ENCODE results near the gene RAMACL.

The RAMACL gene

GRCh38 chr6:166575205-166575604, 11.3 kb downstream of the RAMACL start:
- POLR2A ChIA-PET, result interaction anchor here (1.2 to 1.7 kb wide), 2 partner anchors 10 to 18 kb away, joined by 3 to 4 read pairs; no protein-coding TSS in a partner anchor
- no peak for DNase-seq
- Histone ChIP-seq H3K27me3 (replicated peaks in 2 of 5; ENCODE audit: control insufficient read depth in 4 of 5, insufficient read depth in 5 of 5, low read length in 4 of 5) (no peaks in the 10 kb centered on the region), H3K27ac (ENCODE audit: insufficient read depth in 1 of 2, low read depth in 1 of 2, low read length in 2 of 2, poor library complexity in 1 of 2, severe bottlenecking in 2 of 2) (no peak overlapping the region), H3K4me1 (ENCODE audit: control extremely low read depth in 1 of 4, control insufficient read depth in 4 of 4, insufficient read depth in 4 of 4, low read length in 3 of 4) (peaks cover 0 to 10% (median 4%) of the 10 kb centered on the region in 4 experiments), H3K4me3 (ENCODE audit: control insufficient read depth in 1 of 7, extremely low read depth in 1 of 7, insufficient read depth in 4 of 7, low read depth in 2 of 7, low read length in 6 of 7) (no peak overlapping the region), H3K9me3 (ENCODE audit: control extremely low read depth in 1 of 5, control insufficient read depth in 4 of 5, insufficient read depth in 2 of 5, low read depth in 1 of 5, low read length in 4 of 5) (peaks cover 0 to 10% (median 0%) of the 10 kb centered on the region in 5 experiments), H3K36me3 (ENCODE audit: control insufficient read depth in 4 of 4, insufficient read depth in 4 of 4, low read length in 3 of 4) (no peaks in the 10 kb centered on the region)
- CTCF ChIA-PET, result interaction anchor here (2.3 kb wide), 1 partner anchor 9 kb away, joined by 8 read pairs; no protein-coding TSS in a partner anchor
- WGBS (ENCODE audit: insufficient coverage), result 97% methylated on average over 10 of the region's 11 CpGs

GRCh38 chr6:166573511-166574216, 12.8 kb downstream of the RAMACL start:
- 94% methylated on average over 14 of the region's 18 CpGs for WGBS (ENCODE audit: insufficient coverage)

GRCh38 chr6:166572370-166573261, 13.9 kb downstream of the RAMACL start:
- H3K4me3 ChIP-seq (ENCODE audit: control insufficient read depth in 1 of 7, extremely low read depth in 1 of 7, insufficient read depth in 4 of 7, low read depth in 2 of 7, low read length in 6 of 7), result peak overlapping the region in 1 of 7 experiments; percentile 10
- H3K27me3 ChIP-seq (replicated peaks in 2 of 5; ENCODE audit: control insufficient read depth in 4 of 5, insufficient read depth in 5 of 5, low read length in 4 of 5), result no peaks in the 10 kb centered on the region
- 80% methylated on average over 18 of the region's 18 CpGs for WGBS (ENCODE audit: insufficient coverage)
- ChIA-PET CTCF (interaction anchor here (1.0 to 2.3 kb wide), 6 partner anchors 10 to 138 kb away, joined by 3 to 8 read pairs (median 4); no protein-coding TSS in a partner anchor), POLR2A (no interaction called here)
- peaks cover 0 to 10% (median 0%) of the 10 kb centered on the region in 5 experiments for H3K9me3 ChIP-seq (ENCODE audit: control extremely low read depth in 1 of 5, control insufficient read depth in 4 of 5, insufficient read depth in 2 of 5, low read depth in 1 of 5, low read length in 4 of 5)
- H3K27ac ChIP-seq (ENCODE audit: insufficient read depth in 1 of 2, low read depth in 1 of 2, low read length in 2 of 2, poor library complexity in 1 of 2, severe bottlenecking in 2 of 2), result no peak overlapping the region
- H3K4me1 ChIP-seq (ENCODE audit: control extremely low read depth in 1 of 4, control insufficient read depth in 4 of 4, insufficient read depth in 4 of 4, low read length in 3 of 4), result peaks cover 0 to 10% (median 4%) of the 10 kb centered on the region in 4 experiments
- DNase-seq, result peak; percentile 12 to 49 (median 24)
- H3K36me3 ChIP-seq (ENCODE audit: control insufficient read depth in 4 of 4, insufficient read depth in 4 of 4, low read length in 3 of 4), result no peaks in the 10 kb centered on the region

More at GRCh38 chr6:166573511-166574216, 12.8 kb downstream of the RAMACL start:
- ChIA-PET CTCF (interaction anchor here (1.4 to 2.3 kb wide), 2 partner anchors 10 to 131 kb away, joined by 3 to 8 read pairs; no protein-coding TSS in a partner anchor), POLR2A (interaction anchor here (0.6 to 1.7 kb wide), 2 partner anchors 11 to 64 kb away, joined by 3 read pairs; no protein-coding TSS in a partner anchor)
- DNase-seq, result no peak
- Histone ChIP-seq H3K36me3 (ENCODE audit: control insufficient read depth in 4 of 4, insufficient read depth in 4 of 4, low read length in 3 of 4) (no peaks in the 10 kb centered on the region), H3K27me3 (replicated peaks in 2 of 5; ENCODE audit: control insufficient read depth in 4 of 5, insufficient read depth in 5 of 5, low read length in 4 of 5) (no peaks in the 10 kb centered on the region), H3K4me1 (ENCODE audit: control extremely low read depth in 1 of 4, control insufficient read depth in 4 of 4, insufficient read depth in 4 of 4, low read length in 3 of 4) (peaks cover 0 to 10% (median 4%) of the 10 kb centered on the region in 4 experiments), H3K27ac (ENCODE audit: insufficient read depth in 1 of 2, low read depth in 1 of 2, low read length in 2 of 2, poor library complexity in 1 of 2, severe bottlenecking in 2 of 2) (no peak overlapping the region), H3K4me3 (ENCODE audit: control insufficient read depth in 1 of 7, extremely low read depth in 1 of 7, insufficient read depth in 4 of 7, low read depth in 2 of 7, low read length in 6 of 7) (no peak overlapping the region), H3K9me3 (ENCODE audit: control extremely low read depth in 1 of 5, control insufficient read depth in 4 of 5, insufficient read depth in 2 of 5, low read depth in 1 of 5, low read length in 4 of 5) (peaks cover 0 to 10% (median 0%) of the 10 kb centered on the region in 5 experiments)

- Histone ChIP-seq H3K9me3 (ENCODE audit: control extremely low read depth in 1 of 5, control insufficient read depth in 4 of 5, insufficient read depth in 2 of 5, low read depth in 1 of 5, low read length in 4 of 5) (peaks cover 0 to 3% (median 0%) of the 10 kb centered on the region in 5 experiments), H3K27me3 (replicated peaks in 2 of 5; ENCODE audit: control insufficient read depth in 4 of 5, insufficient read depth in 5 of 5, low read length in 4 of 5) (no peaks in the 10 kb centered on the region), H3K4me3 (ENCODE audit: control insufficient read depth in 1 of 7, extremely low read depth in 1 of 7, insufficient read depth in 4 of 7, low read depth in 2 of 7, low read length in 6 of 7) (no peak overlapping the region), H3K36me3 (ENCODE audit: control insufficient read depth in 4 of 4, insufficient read depth in 4 of 4, low read length in 3 of 4) (no peaks in the 10 kb centered on the region), H3K4me1 (ENCODE audit: control extremely low read depth in 1 of 4, control insufficient read depth in 4 of 4, insufficient read depth in 4 of 4, low read length in 3 of 4) (peaks cover 0 to 10% (median 4%) of the 10 kb centered on the region in 4 experiments), H3K27ac (ENCODE audit: insufficient read depth in 1 of 2, low read depth in 1 of 2, low read length in 2 of 2, poor library complexity in 1 of 2, severe bottlenecking in 2 of 2) (no peak overlapping the region)
- ChIA-PET POLR2A (no interaction called here), CTCF (interaction anchor here (1.5 kb wide), 1 partner anchor 12 kb away, joined by 5 read pairs; no protein-coding TSS in a partner anchor)
- WGBS (ENCODE audit: insufficient coverage), result 99% methylated on average over 17 of the region's 22 CpGs
- DNase-seq, result no peak
These were observed 15.4 kb downstream of the RAMACL start for GRCh38 chr6:166570929-166571713.

- peaks cover 0 to 13% (median 5%) of the 10 kb centered on the region in 4 experiments for H3K4me1 ChIP-seq (ENCODE audit: control extremely low read depth in 1 of 4, control insufficient read depth in 4 of 4, insufficient read depth in 4 of 4, low read length in 3 of 4)
- no peak overlapping the region for H3K4me3 ChIP-seq (ENCODE audit: control insufficient read depth in 1 of 7, extremely low read depth in 1 of 7, insufficient read depth in 4 of 7, low read depth in 2 of 7, low read length in 6 of 7)
- H3K36me3 ChIP-seq (ENCODE audit: control insufficient read depth in 4 of 4, insufficient read depth in 4 of 4, low read length in 3 of 4), result no peaks in the 10 kb centered on the region
- 93% methylated on average over 13 of the region's 13 CpGs for WGBS (ENCODE audit: insufficient coverage)
- H3K27ac ChIP-seq (ENCODE audit: insufficient read depth in 1 of 2, low read depth in 1 of 2, low read length in 2 of 2, poor library complexity in 1 of 2, severe bottlenecking in 2 of 2), result no peak overlapping the region
- H3K27me3 ChIP-seq (replicated peaks in 2 of 5; ENCODE audit: control insufficient read depth in 4 of 5, insufficient read depth in 5 of 5, low read length in 4 of 5), result no peaks in the 10 kb centered on the region
- POLR2A ChIA-PET, result no interaction called here
- DNase-seq, result no peak
- CTCF ChIA-PET, result interaction anchor here (1.0 kb wide), 1 partner anchor 102 kb away, joined by 3 read pairs; no protein-coding TSS in a partner anchor
- no peaks in the 10 kb centered on the region for H3K9me3 ChIP-seq (ENCODE audit: control extremely low read depth in 1 of 5, control insufficient read depth in 4 of 5, insufficient read depth in 2 of 5, low read depth in 1 of 5, low read length in 4 of 5)
These were observed 17.3 kb downstream of the RAMACL start for GRCh38 chr6:166569206-166569605.

GRCh38 chr6:166567813-166568212, 18.7 kb downstream of the RAMACL start:
- peaks cover 0 to 22% (median 11%) of the 10 kb centered on the region in 4 experiments for H3K4me1 ChIP-seq (ENCODE audit: control extremely low read depth in 1 of 4, control insufficient read depth in 4 of 4, insufficient read depth in 4 of 4, low read length in 3 of 4)
- 97% methylated on average over 8 of the region's 8 CpGs for WGBS (ENCODE audit: insufficient coverage)
- POLR2A ChIA-PET, result no interaction called here

More at GRCh38 chr6:166567813-166568212, 18.7 kb downstream of the RAMACL start:
- no peak overlapping the region for H3K4me3 ChIP-seq (ENCODE audit: control insufficient read depth in 1 of 7, extremely low read depth in 1 of 7, insufficient read depth in 4 of 7, low read depth in 2 of 7, low read length in 6 of 7)
- CTCF ChIA-PET, result interaction anchor here (0.9 kb wide), 1 partner anchor 11 kb away, joined by 3 read pairs; no protein-coding TSS in a partner anchor
- no peaks in the 10 kb centered on the region for H3K27me3 ChIP-seq (replicated peaks in 2 of 5; ENCODE audit: control insufficient read depth in 4 of 5, insufficient read depth in 5 of 5, low read length in 4 of 5)
- H3K27ac ChIP-seq (ENCODE audit: insufficient read depth in 1 of 2, low read depth in 1 of 2, low read length in 2 of 2, poor library complexity in 1 of 2, severe bottlenecking in 2 of 2), result no peak overlapping the region
- DNase-seq, result no peak
- H3K36me3 ChIP-seq (ENCODE audit: control insufficient read depth in 4 of 4, insufficient read depth in 4 of 4, low read length in 3 of 4), result no peaks in the 10 kb centered on the region
- no peaks in the 10 kb centered on the region for H3K9me3 ChIP-seq (ENCODE audit: control extremely low read depth in 1 of 5, control insufficient read depth in 4 of 5, insufficient read depth in 2 of 5, low read depth in 1 of 5, low read length in 4 of 5)

Data from common myeloid progenitor, CD34-positive (primary cell).